ENCODE data around the gene KLHL6. TPM values are rescaled to one million over a fixed set of nuclear protein-coding genes. Genes with fewer than 3 reads are reported as not detected.

Gene KLHL6
- total and polyA plus RNA-seq, 2 of the 8 experiments (the other 6 are each of a cell fraction or from before 2014, with no cell fraction given), result 0.05 TPM; not detected in 1

DNA sequence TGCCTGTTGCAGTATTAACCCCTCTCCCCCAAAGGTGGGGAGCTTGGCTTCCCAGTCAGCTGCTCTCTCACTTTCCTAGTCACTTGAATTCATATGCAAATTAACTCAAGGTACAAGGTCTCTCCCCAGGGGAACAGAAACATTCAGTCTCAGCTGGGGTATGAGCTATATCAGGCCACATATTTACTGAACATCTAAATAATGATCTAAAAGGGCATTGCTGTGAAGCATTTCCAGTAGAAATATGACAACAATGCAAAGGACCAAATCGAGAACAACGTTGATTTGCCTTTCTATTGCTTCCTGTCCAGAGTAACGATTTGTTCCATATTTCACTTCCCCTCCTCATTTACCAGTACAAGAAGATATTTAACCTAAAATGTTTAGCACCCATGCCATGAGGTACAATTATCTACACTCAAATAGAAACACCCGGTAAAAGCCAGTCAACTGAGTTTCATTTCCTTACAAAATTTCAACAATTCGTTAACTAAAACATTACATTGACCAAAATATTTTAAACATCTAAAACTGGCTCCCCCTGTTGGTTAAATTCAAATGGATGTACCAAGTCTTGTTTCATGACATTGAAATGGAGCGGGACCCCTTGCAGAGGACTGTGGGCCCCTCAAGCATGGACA, 36.5 kb upstream of the KLHL6 start (continued):
- TF ChIP-seq, protein P1, sequence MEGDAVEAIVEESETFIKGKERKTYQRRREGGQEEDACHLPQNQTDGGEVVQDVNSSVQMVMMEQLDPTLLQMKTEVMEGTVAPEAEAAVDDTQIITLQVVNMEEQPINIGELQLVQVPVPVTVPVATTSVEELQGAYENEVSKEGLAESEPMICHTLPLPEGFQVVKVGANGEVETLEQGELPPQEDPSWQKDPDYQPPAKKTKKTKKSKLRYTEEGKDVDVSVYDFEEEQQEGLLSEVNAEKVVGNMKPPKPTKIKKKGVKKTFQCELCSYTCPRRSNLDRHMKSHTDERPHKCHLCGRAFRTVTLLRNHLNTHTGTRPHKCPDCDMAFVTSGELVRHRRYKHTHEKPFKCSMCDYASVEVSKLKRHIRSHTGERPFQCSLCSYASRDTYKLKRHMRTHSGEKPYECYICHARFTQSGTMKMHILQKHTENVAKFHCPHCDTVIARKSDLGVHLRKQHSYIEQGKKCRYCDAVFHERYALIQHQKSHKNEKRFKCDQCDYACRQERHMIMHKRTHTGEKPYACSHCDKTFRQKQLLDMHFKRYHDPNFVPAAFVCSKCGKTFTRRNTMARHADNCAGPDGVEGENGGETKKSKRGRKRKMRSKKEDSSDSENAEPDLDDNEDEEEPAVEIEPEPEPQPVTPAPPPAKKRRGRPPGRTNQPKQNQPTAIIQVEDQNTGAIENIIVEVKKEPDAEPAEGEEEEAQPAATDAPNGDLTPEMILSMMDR (IDR thresholded peaks at IDR 0.05; ENCODE audit: control extremely low read depth in 1 of 3, insufficient read depth in 1 of 3, low read depth in 1 of 3, low read length in 3 of 3), result peak in 1 of 3 experiments; percentile 6; a peak in 1 of 4 replicates
- no peak for TF ChIP-seq SP2 (IDR thresholded peaks at IDR 0.05; ENCODE audit: low read length)
